PFSK-1 (cell line): ENCODE measurements around the gene CHST11.

ENCODE experiments used
- FOXP2 ChIP-seq: optimal IDR thresholded peaks from 2 replicates; pipeline ENCODE3; 2011; ENCODE audit warnings: borderline replicate concordance, control low read depth, inconsistent platforms; ENCODE audit not compliant: insufficient read depth; ENCODE audit errors: extremely low read length, extremely low read depth
- POLR2AphosphoS5 ChIP-seq: IDR thresholded peaks from 2 replicates; pipeline ENCODE4 v1.6.1; 2012; ENCODE audit warnings: low read depth, mild to moderate bottlenecking, control low read depth, low read length, moderate library complexity
- REST ChIP-seq, 2 experiments: IDR thresholded peaks; 2 replicates each; pipeline versions ENCODE4 v1.6.1 to v1.8.0; 2011 to 2012; ENCODE audit warnings: low read depth in 2 of 2, low read length in 2 of 2, control low read depth in 1 of 2, inconsistent platforms in 1 of 2, mild to moderate bottlenecking in 1 of 2, moderate library complexity in 1 of 2; ENCODE audit not compliant: insufficient read depth in 1 of 2
- SIN3A ChIP-seq: IDR thresholded peaks from 2 replicates; pipeline ENCODE4 v1.6.1; 2012; ENCODE audit warnings: mild to moderate bottlenecking, low read length, moderate library complexity, borderline replicate concordance; ENCODE audit not compliant: insufficient read depth

DNA sequence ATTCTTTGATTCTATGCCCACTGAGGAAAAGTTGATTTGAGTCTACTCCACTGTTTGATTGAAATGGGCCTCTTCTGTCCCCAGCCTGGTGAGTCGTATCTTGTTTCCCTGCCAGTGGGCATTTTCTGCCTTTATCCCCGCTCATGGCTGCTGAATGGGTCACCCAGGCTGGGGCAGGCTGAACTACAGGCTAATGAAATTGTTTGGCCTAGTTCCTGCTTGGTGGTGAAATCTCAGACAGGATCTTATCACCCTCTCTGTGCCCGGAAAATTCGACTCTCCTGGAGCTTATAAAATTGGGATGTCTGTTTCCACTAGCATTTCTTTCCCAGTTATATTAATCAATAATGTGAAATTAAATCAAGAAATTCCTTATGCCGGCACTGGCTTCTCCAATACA lies 65.0 kb downstream of the CHST11 start:
- TF ChIP-seq SIN3A = no peak
- no peak for TF ChIP-seq FOXP2
- no peak for TF ChIP-seq POLR2AphosphoS5
- TF ChIP-seq REST (IDR thresholded peaks at IDR 0.05; ENCODE audit: insufficient read depth in 1 of 2, low read depth in 2 of 2, low read length in 2 of 2) = no peak
